ENCODE results near the gene CAPZB.
A peak's percentile ranks its signal among the peaks of the same experiment; 100 is the strongest.

CAPZB gene

GRCh38 chr1:19445417-19446342 is 39.7 kb downstream of the CAPZB start:
- Histone ChIP-seq H3K4me3 (ENCODE audit: low read depth in 1 of 2, low read length in 1 of 2) (no peak overlapping the region), H3K27ac (peak overlapping the region; percentile 3)
- TF ChIP-seq, protein P1, sequence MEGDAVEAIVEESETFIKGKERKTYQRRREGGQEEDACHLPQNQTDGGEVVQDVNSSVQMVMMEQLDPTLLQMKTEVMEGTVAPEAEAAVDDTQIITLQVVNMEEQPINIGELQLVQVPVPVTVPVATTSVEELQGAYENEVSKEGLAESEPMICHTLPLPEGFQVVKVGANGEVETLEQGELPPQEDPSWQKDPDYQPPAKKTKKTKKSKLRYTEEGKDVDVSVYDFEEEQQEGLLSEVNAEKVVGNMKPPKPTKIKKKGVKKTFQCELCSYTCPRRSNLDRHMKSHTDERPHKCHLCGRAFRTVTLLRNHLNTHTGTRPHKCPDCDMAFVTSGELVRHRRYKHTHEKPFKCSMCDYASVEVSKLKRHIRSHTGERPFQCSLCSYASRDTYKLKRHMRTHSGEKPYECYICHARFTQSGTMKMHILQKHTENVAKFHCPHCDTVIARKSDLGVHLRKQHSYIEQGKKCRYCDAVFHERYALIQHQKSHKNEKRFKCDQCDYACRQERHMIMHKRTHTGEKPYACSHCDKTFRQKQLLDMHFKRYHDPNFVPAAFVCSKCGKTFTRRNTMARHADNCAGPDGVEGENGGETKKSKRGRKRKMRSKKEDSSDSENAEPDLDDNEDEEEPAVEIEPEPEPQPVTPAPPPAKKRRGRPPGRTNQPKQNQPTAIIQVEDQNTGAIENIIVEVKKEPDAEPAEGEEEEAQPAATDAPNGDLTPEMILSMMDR (IDR thresholded peaks at IDR 0.05), result no peak

GRCh38 chr1:19444296-19445021 is 40.9 kb downstream of the CAPZB start:
- TF ChIP-seq, protein P1 (IDR thresholded peaks at IDR 0.05), result no peak
- Histone ChIP-seq H3K27me3 (no peaks in the 10 kb centered on the region), H3K4me1 (ENCODE audit: control insufficient read depth in 1 of 2, insufficient read depth in 1 of 2, low read depth in 1 of 2, low read length in 1 of 2) (peaks cover 0 to 11% of the 10 kb centered on the region in 2 experiments), H3K4me3 (ENCODE audit: low read depth in 1 of 2, low read length in 1 of 2) (no peak overlapping the region), H3K9me3 (no peaks in the 10 kb centered on the region), H3K36me3 (peaks cover 29% of the 10 kb centered on the region), H3K27ac (peak overlapping the region; percentile 33)

More at GRCh38 chr1:19445417-19446342, 39.7 kb downstream of the CAPZB start:
- Histone ChIP-seq H3K36me3 (peaks cover 20% of the 10 kb centered on the region), H3K4me1 (ENCODE audit: control insufficient read depth in 1 of 2, insufficient read depth in 1 of 2, low read depth in 1 of 2, low read length in 1 of 2) (peaks cover 0 to 11% of the 10 kb centered on the region in 2 experiments), H3K9me3 (no peaks in the 10 kb centered on the region), H3K27me3 (no peaks in the 10 kb centered on the region)

- H3K27ac ChIP-seq, result no peak overlapping the region
- H3K9me3 ChIP-seq, result no peaks in the 10 kb centered on the region
- H3K4me1 ChIP-seq (ENCODE audit: control insufficient read depth in 1 of 2, insufficient read depth in 1 of 2, low read depth in 1 of 2, low read length in 1 of 2), result peaks cover 0 to under 1% of the 10 kb centered on the region in 2 experiments
Measured at GRCh38 chr1:19443326-19443725, 42.0 kb downstream of the CAPZB start.

GRCh38 chr1:19442154-19443096 is 42.9 kb downstream of the CAPZB start:
- Histone ChIP-seq H3K4me3 (ENCODE audit: low read depth in 1 of 2, low read length in 1 of 2) (no peak overlapping the region), H3K27me3 (no peaks in the 10 kb centered on the region), H3K9me3 (no peaks in the 10 kb centered on the region), H3K4me1 (ENCODE audit: control insufficient read depth in 1 of 2, insufficient read depth in 1 of 2, low read depth in 1 of 2, low read length in 1 of 2) (peaks cover 0 to 1% of the 10 kb centered on the region in 2 experiments), H3K27ac (peak overlapping the region; percentile 40), H3K36me3 (peaks cover 24% of the 10 kb centered on the region)
- TF ChIP-seq, protein P1 (IDR thresholded peaks at IDR 0.05), result no peak

More at GRCh38 chr1:19443326-19443725, 42.0 kb downstream of the CAPZB start:
- H3K4me3 ChIP-seq (ENCODE audit: low read depth in 1 of 2, low read length in 1 of 2), result no peak overlapping the region
- no peaks in the 10 kb centered on the region for H3K27me3 ChIP-seq
- TF ChIP-seq, protein P1 (IDR thresholded peaks at IDR 0.05), result no peak
- H3K36me3 ChIP-seq, result peaks cover 24% of the 10 kb centered on the region

Data from neutrophil (primary cell).